ENCODE results near the gene UGT1A6.

UGT1A6 gene

DNA sequence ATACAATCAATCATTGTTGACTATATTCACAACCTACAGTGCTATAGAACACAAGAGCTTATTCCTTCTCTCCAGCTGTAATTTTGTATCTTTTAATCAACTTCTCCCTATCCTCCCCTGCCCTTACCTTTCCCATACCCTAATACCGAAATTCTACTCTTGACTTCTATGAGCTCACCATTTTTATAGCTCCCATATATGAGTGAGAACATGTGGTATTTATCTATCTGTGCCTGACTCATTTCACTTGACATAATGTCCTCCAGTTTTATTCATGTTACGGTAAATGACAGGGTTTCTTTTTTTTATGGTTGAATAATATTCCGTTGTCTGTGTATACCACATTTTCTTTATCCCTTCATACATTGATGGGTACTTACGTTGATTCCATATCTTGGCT is 88.1 kb downstream of the UGT1A6 start:
- Histone ChIP-seq H3K27ac (replicated peaks) (no peak overlapping the region), H3K27me3 (ENCODE audit: insufficient read depth, poor library complexity, severe bottlenecking) (no peaks in the 10 kb centered on the region), H3K4me3 (replicated peaks; ENCODE audit: insufficient read depth, low read length) (no peak overlapping the region)
- DNase-seq (ENCODE audit: low read depth in 1 of 2, low spot score in 1 of 2): no peak
- no peak for TF ChIP-seq GABPA (IDR thresholded peaks at IDR 0.05; ENCODE audit: low read depth)
- TF ChIP-seq, protein P1, sequence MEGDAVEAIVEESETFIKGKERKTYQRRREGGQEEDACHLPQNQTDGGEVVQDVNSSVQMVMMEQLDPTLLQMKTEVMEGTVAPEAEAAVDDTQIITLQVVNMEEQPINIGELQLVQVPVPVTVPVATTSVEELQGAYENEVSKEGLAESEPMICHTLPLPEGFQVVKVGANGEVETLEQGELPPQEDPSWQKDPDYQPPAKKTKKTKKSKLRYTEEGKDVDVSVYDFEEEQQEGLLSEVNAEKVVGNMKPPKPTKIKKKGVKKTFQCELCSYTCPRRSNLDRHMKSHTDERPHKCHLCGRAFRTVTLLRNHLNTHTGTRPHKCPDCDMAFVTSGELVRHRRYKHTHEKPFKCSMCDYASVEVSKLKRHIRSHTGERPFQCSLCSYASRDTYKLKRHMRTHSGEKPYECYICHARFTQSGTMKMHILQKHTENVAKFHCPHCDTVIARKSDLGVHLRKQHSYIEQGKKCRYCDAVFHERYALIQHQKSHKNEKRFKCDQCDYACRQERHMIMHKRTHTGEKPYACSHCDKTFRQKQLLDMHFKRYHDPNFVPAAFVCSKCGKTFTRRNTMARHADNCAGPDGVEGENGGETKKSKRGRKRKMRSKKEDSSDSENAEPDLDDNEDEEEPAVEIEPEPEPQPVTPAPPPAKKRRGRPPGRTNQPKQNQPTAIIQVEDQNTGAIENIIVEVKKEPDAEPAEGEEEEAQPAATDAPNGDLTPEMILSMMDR (IDR thresholded peaks at IDR 0.05; ENCODE audit: insufficient read depth, low read length): no peak
- no peak for TF ChIP-seq SPI1 (IDR thresholded peaks at IDR 0.05; ENCODE audit: borderline replicate concordance, low read depth)
- no peak for TF ChIP-seq POLR2AphosphoS5 (IDR thresholded peaks at IDR 0.05; ENCODE audit: low read depth)
- TF ChIP-seq, protein P2, sequence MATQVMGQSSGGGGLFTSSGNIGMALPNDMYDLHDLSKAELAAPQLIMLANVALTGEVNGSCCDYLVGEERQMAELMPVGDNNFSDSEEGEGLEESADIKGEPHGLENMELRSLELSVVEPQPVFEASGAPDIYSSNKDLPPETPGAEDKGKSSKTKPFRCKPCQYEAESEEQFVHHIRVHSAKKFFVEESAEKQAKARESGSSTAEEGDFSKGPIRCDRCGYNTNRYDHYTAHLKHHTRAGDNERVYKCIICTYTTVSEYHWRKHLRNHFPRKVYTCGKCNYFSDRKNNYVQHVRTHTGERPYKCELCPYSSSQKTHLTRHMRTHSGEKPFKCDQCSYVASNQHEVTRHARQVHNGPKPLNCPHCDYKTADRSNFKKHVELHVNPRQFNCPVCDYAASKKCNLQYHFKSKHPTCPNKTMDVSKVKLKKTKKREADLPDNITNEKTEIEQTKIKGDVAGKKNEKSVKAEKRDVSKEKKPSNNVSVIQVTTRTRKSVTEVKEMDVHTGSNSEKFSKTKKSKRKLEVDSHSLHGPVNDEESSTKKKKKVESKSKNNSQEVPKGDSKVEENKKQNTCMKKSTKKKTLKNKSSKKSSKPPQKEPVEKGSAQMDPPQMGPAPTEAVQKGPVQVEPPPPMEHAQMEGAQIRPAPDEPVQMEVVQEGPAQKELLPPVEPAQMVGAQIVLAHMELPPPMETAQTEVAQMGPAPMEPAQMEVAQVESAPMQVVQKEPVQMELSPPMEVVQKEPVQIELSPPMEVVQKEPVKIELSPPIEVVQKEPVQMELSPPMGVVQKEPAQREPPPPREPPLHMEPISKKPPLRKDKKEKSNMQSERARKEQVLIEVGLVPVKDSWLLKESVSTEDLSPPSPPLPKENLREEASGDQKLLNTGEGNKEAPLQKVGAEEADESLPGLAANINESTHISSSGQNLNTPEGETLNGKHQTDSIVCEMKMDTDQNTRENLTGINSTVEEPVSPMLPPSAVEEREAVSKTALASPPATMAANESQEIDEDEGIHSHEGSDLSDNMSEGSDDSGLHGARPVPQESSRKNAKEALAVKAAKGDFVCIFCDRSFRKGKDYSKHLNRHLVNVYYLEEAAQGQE (IDR thresholded peaks at IDR 0.05; ENCODE audit: insufficient replicate concordance, low read depth): no peak

DNA sequence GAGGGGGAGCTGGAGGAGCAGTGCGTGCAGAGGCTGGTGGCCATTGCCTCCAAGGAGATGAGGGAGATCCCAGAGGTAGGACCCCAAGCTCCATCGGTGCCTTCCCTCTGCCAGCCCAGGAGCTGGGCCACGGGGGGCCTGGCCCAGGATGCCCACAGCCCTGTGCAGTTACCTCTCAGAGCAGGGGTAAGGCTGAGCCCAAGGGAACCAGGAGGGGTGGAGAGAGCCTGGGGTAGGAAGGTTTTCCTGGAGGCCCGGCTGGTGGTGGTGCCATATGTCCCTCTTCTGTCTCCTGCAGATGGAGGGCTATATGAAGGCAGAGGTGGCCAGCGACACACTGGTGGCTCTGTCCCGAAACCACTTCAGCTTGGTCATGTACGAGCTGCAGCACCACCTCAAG is 96.9 kb downstream of the UGT1A6 start:
- TF ChIP-seq SPI1 (IDR thresholded peaks at IDR 0.05; ENCODE audit: borderline replicate concordance, low read depth) (no peak), POLR2AphosphoS5 (IDR thresholded peaks at IDR 0.05; ENCODE audit: low read depth) (no peak), GABPA (IDR thresholded peaks at IDR 0.05; ENCODE audit: low read depth) (no peak)
- TF ChIP-seq, protein P2 (IDR thresholded peaks at IDR 0.05; ENCODE audit: insufficient replicate concordance, low read depth): no peak
- TF ChIP-seq, protein P1 (IDR thresholded peaks at IDR 0.05; ENCODE audit: insufficient read depth, low read length): no peak
- H3K27ac ChIP-seq (replicated peaks): no peak overlapping the region

DNA sequence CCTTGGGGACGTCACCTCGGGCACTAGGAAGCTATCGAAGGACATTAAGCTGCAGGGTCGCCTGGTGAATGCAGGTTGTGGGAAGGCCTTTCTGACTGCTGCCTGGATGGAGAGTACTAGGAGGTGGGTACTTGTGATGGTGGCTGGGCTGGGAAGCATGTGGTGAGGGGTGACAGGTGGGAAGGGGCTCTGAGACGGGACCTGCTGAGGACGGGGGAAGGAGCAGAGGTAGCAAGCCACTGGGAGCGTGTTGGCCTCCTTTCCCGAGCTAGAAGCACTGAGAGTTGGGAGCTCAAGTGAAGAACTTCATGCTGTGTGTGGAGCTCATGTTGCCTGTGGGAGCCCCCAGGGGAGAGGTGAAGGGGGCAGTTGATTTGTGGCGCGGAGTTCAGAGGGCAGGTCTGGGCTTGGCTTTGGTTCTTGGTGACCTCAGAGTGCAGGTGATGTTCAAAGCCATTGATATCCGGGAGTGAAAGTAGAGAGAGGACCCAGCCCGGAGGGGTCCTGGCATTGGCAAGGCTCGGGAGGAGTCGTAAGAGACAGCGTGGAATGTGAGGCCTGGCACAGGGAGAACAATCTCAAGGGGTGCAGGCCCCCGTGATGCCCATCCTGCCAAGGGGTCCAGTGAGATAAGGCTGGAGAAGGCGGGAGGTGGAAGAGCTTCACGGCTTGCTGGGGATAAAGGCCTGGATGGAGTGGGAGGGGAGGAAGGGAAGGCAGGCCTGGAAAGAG is 98.6 kb downstream of the UGT1A6 start:
- no peak overlapping the region for H3K27ac ChIP-seq (replicated peaks)
- H3K27me3 ChIP-seq (ENCODE audit: insufficient read depth, poor library complexity, severe bottlenecking): no peaks in the 10 kb centered on the region
- H3K4me3 ChIP-seq (replicated peaks; ENCODE audit: insufficient read depth, low read length): no peak overlapping the region
- TF ChIP-seq GABPA (IDR thresholded peaks at IDR 0.05; ENCODE audit: low read depth) (no peak), POLR2AphosphoS5 (IDR thresholded peaks at IDR 0.05; ENCODE audit: low read depth) (no peak), SPI1 (IDR thresholded peaks at IDR 0.05; ENCODE audit: borderline replicate concordance, low read depth) (no peak)
- TF ChIP-seq, protein P2 (IDR thresholded peaks at IDR 0.05; ENCODE audit: insufficient replicate concordance, low read depth): no peak
- TF ChIP-seq, protein P1 (IDR thresholded peaks at IDR 0.05; ENCODE audit: insufficient read depth, low read length): no peak
- no peak for DNase-seq (ENCODE audit: low read depth in 1 of 2, low spot score in 1 of 2)

More for the DNA sequence above, 96.9 kb downstream of the UGT1A6 start:
- Histone ChIP-seq H3K27me3 (ENCODE audit: insufficient read depth, poor library complexity, severe bottlenecking) (no peaks in the 10 kb centered on the region), H3K4me3 (replicated peaks; ENCODE audit: insufficient read depth, low read length) (no peak overlapping the region)
- DNase-seq (ENCODE audit: low read depth in 1 of 2, low spot score in 1 of 2): no peak
